Hepatocyte (in vitro differentiated cells): ENCODE results near the gene PADI3. TPM values are rescaled to one million over a fixed set of nuclear protein-coding genes. Genes with fewer than 3 reads are reported as not detected.
A peak's percentile ranks its signal among the peaks of the same experiment; 100 is the strongest.

ENCODE experiments used
- DNase-seq: peaks from one replicate; pipeline ENCODE4 v3.0.0-alpha.2; 2016; ENCODE audit warnings: low spot score
- H2AFZ ChIP-seq: fragments of 200-600 bp; sonication (generic); 2 replicates; pipeline ENCODE4 v1.6.0; 2016; ENCODE audit warnings: antibody characterized with exemption, mild to moderate bottlenecking
- H3K27ac ChIP-seq: fragments of 200-600 bp; sonication (generic); 2 replicates; pipeline ENCODE4 v1.5.1; 2016; ENCODE audit warnings: mild to moderate bottlenecking
- H3K27me3 ChIP-seq: fragments of 200-600 bp; sonication (generic); 2 replicates; pipeline ENCODE4 v1.6.1; 2016
- H3K36me3 ChIP-seq: fragments of 200-600 bp; sonication (generic); replicated peaks from 2 replicates; pipeline ENCODE4 v1.5.1; 2016; ENCODE audit warnings: low read depth; ENCODE audit not compliant: insufficient read depth
- H3K4me1 ChIP-seq: fragments of 200-600 bp; sonication (generic); 2 replicates; pipeline ENCODE4 v1.5.1; 2016; ENCODE audit warnings: mild to moderate bottlenecking, moderate library complexity; ENCODE audit not compliant: insufficient read depth
- H3K4me2 ChIP-seq: fragments of 200-600 bp; sonication (generic); 2 replicates; pipeline ENCODE4 v1.6.0; 2016
- H3K4me3 ChIP-seq: fragments of 200-600 bp; sonication (generic); 2 replicates; pipeline ENCODE4 v1.5.1; 2016; ENCODE audit warnings: mild to moderate bottlenecking
- H3K79me2 ChIP-seq: fragments of 200-600 bp; sonication (generic); 2 replicates; pipeline ENCODE4 v1.6.0; 2017; ENCODE audit warnings: mild to moderate bottlenecking
- H3K9me2 ChIP-seq: fragments of 200-600 bp; sonication (generic); replicated peaks from 2 replicates; pipeline ENCODE4 v1.6.0; 2017; ENCODE audit warnings: mild to moderate bottlenecking; ENCODE audit not compliant: insufficient read depth
- H3K9me3 ChIP-seq: fragments of 200-600 bp; sonication (generic); 2 replicates; pipeline ENCODE4 v1.5.1; 2016; ENCODE audit warnings: low read depth, mild to moderate bottlenecking
- H4K20me1 ChIP-seq: fragments of 200-600 bp; sonication (generic); 2 replicates; pipeline ENCODE4 v1.6.0; 2016; ENCODE audit warnings: mild to moderate bottlenecking; ENCODE audit not compliant: insufficient read depth, poor library complexity, severe bottlenecking
- EZH2 ChIP-seq: fragments of 200-600 bp; sonication (generic); IDR thresholded peaks from 2 replicates; pipeline ENCODE4 v1.6.1; 2016; ENCODE audit warnings: antibody characterized with exemption, mild to moderate bottlenecking, borderline replicate concordance
- EZH2phosphoT487 ChIP-seq: fragments of 200-600 bp; sonication (generic); IDR thresholded peaks from one replicate; pipeline ENCODE4 v1.6.1; 2018; ENCODE audit warnings: antibody characterized with exemption, mild to moderate bottlenecking, low read depth, moderate library complexity; ENCODE audit not compliant: unreplicated experiment, severe bottlenecking
- WGBS: methylation state at CpG from one replicate; pipeline ENCODE4 v1.1.6; 2016; ENCODE audit warnings: low lambda C conversion rate; ENCODE audit errors: missing lambda C conversion rate; 5-methylcytosine and 5-hydroxymethylcytosine counted together
- polyA plus RNA-seq: library from polyadenylated mRNA; unstranded; fragments of >200 nt; fragmentation: Nextera tagmentation; extraction: Ambion mirVana; gene quantifications from 2 replicates; pipeline ENCODE4 v1.2.1, GENCODE V29; 2016
- total RNA-seq: library from RNA; depleted of rRNA; stranded (reverse); fragments of >200 nt; gene quantifications from 2 replicates; pipeline ENCODE4 v1.2.3, GENCODE V29; 2014
- TF ChIP-seq, protein P1 (sequence below): fragments of 200-600 bp; sonication (generic); IDR thresholded peaks from 2 replicates; pipeline ENCODE4 v1.5.1; 2016; ENCODE audit warnings: antibody characterized with exemption, mild to moderate bottlenecking; ENCODE audit not compliant: poor library complexity

The PADI3 gene
- total and polyA plus RNA-seq, 2 experiments from 2014 or later: not detected

- no peak for TF ChIP-seq EZH2phosphoT487
- TF ChIP-seq, protein P1, sequence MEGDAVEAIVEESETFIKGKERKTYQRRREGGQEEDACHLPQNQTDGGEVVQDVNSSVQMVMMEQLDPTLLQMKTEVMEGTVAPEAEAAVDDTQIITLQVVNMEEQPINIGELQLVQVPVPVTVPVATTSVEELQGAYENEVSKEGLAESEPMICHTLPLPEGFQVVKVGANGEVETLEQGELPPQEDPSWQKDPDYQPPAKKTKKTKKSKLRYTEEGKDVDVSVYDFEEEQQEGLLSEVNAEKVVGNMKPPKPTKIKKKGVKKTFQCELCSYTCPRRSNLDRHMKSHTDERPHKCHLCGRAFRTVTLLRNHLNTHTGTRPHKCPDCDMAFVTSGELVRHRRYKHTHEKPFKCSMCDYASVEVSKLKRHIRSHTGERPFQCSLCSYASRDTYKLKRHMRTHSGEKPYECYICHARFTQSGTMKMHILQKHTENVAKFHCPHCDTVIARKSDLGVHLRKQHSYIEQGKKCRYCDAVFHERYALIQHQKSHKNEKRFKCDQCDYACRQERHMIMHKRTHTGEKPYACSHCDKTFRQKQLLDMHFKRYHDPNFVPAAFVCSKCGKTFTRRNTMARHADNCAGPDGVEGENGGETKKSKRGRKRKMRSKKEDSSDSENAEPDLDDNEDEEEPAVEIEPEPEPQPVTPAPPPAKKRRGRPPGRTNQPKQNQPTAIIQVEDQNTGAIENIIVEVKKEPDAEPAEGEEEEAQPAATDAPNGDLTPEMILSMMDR: no peak
- no peak for TF ChIP-seq EZH2
- DNase-seq: no peak
- Histone ChIP-seq H3K9me3 (no peaks in the 10 kb centered on the region), H3K4me2 (no peak overlapping the region), H3K4me3 (no peak overlapping the region), H3K36me3 (no peaks in the 10 kb centered on the region), H4K20me1 (no peaks in the 10 kb centered on the region), H3K9me2 (no peaks in the 10 kb centered on the region), H3K4me1 (peaks cover 14% of the 10 kb centered on the region), H3K79me2 (no peaks in the 10 kb centered on the region), H3K27ac (no peak overlapping the region), H2AFZ (no peak overlapping the region), H3K27me3 (no peaks in the 10 kb centered on the region)
- 93% methylated on average over 10 of the region's 10 CpGs for WGBS
These were observed 18.8 kb upstream of the PADI3 start for GRCh38 chr1:17230106-17230505.

GRCh38 chr1:17230671-17231310 lies 18.1 kb upstream of the PADI3 start:
- no peak for DNase-seq
- Histone ChIP-seq H3K27ac (no peak overlapping the region), H3K9me2 (no peaks in the 10 kb centered on the region), H3K4me1 (peaks cover 14% of the 10 kb centered on the region), H3K79me2 (no peaks in the 10 kb centered on the region), H3K36me3 (no peaks in the 10 kb centered on the region), H3K4me3 (no peak overlapping the region), H3K4me2 (no peak overlapping the region), H3K9me3 (no peaks in the 10 kb centered on the region), H3K27me3 (no peaks in the 10 kb centered on the region), H4K20me1 (no peaks in the 10 kb centered on the region), H2AFZ (no peak overlapping the region)
- 90% methylated on average over 8 of the region's 8 CpGs for WGBS
- TF ChIP-seq, protein P1: no peak
- no peak for TF ChIP-seq EZH2
- no peak for TF ChIP-seq EZH2phosphoT487

DNA sequence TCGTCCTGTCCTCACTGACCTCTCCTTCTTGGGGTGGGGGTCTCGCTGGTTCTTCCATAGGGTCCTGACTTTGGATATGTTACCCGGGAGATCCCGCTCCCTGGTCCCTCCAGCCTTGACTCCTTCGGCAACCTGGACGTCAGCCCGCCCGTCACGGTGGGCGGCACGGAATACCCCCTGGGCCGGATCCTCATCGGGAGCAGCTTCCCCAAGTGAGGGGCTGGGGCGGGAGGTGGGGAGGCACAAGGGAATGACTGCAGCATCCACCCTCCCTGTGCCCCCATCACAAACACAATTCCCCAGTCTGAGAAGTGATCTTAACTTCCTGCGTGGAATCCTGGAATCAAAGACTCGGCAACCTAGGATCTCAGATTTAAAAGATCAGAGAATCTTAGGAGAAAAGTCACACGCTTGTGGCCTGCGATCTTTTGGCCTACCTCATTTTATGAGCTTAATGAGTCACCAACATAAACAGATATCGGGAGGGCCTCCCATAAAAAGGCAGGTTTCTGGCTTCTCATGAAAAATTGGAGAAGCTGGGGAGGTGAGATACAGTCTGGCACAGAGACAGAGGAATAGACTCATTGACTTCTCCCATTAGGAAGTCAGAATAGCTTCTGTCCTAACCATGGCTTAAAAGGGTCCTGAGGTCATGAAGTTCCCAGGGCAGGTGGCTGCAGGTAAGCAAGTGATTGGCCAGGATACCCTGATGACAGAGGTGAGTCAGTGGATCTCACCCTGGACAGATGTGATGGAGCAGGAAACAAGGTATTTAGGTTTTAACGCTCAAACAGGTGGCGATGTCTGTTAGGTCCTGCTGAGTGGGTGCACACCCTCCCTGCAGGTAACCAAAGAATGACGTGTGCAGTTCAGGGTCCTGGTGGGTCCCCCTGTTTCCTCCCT lies 15.9 kb upstream of the PADI3 start:
- H3K4me1 ChIP-seq: peaks cover 14% of the 10 kb centered on the region
- H3K79me2 ChIP-seq: no peaks in the 10 kb centered on the region
- TF ChIP-seq EZH2phosphoT487 (no peak), EZH2 (no peak)
- TF ChIP-seq, protein P1: no peak
- peak overlapping the region; percentile 41 for H3K4me2 ChIP-seq
- no peaks in the 10 kb centered on the region for H3K9me2 ChIP-seq
- peak overlapping the region; percentile 82 for H3K27ac ChIP-seq
- H3K4me3 ChIP-seq: no peak overlapping the region
- WGBS: 69% methylated on average over 22 of the region's 22 CpGs
- H3K36me3 ChIP-seq: no peaks in the 10 kb centered on the region
- H2AFZ ChIP-seq: no peak overlapping the region
- no peaks in the 10 kb centered on the region for H3K9me3 ChIP-seq
- H3K27me3 ChIP-seq: no peaks in the 10 kb centered on the region
- DNase-seq: peak; percentile 59
- H4K20me1 ChIP-seq: no peaks in the 10 kb centered on the region
